Kidney capillary endothelial cell (primary cell): ENCODE data around the gene DLG1.
"Not testable (repeated sequence)": the region's sequence is repeated elsewhere in the genome, so short reads cannot be mapped to it uniquely, and the experiment has no call there.

Experiments used
- DNase-seq: peaks from one replicate; pipeline ENCODE4 v3.0.0-alpha.2; 2018; ENCODE audit warnings: low spot score

The DLG1 gene

GRCh38 chr3:197286678-197287077, 11.7 kb downstream of the DLG1 start:
- DNase-seq = no peak

GRCh38 chr3:197285557-197285956, 12.9 kb downstream of the DLG1 start:
- DNase-seq = no peak

GRCh38 chr3:197283045-197283444, 15.4 kb downstream of the DLG1 start:
- no peak for DNase-seq

- DNase-seq = no peak
These were observed 16.6 kb downstream of the DLG1 start for GRCh38 chr3:197281849-197282248.

GRCh38 chr3:197280156-197280555, 18.3 kb downstream of the DLG1 start:
- no peak for DNase-seq

- DNase-seq = no peak
These were observed 19.5 kb downstream of the DLG1 start for GRCh38 chr3:197278933-197279332.

- DNase-seq = not testable (repeated sequence)
These were observed 21.6 kb downstream of the DLG1 start for GRCh38 chr3:197276808-197277207.

GRCh38 chr3:197270558-197271317, 27.7 kb downstream of the DLG1 start:
- DNase-seq = no peak

GRCh38 chr3:197269024-197269423, 29.4 kb downstream of the DLG1 start:
- DNase-seq = no peak

- DNase-seq = no peak
These were observed 30.1 kb downstream of the DLG1 start for GRCh38 chr3:197268294-197268693.

GRCh38 chr3:197266331-197266730, 32.1 kb downstream of the DLG1 start:
- no peak for DNase-seq

- DNase-seq = no peak
These were observed 35.7 kb downstream of the DLG1 start for GRCh38 chr3:197262709-197263108.

- no peak for DNase-seq
These were observed 37.3 kb downstream of the DLG1 start for GRCh38 chr3:197261164-197261509.

- no peak for DNase-seq
These were observed 37.8 kb downstream of the DLG1 start for GRCh38 chr3:197260491-197261163.

- DNase-seq = no peak
These were observed 39.3 kb downstream of the DLG1 start for GRCh38 chr3:197259096-197259495.

GRCh38 chr3:197258168-197258755, 40.1 kb downstream of the DLG1 start:
- no peak for DNase-seq

- no peak for DNase-seq
These were observed 40.7 kb downstream of the DLG1 start for GRCh38 chr3:197257711-197258110.

- DNase-seq = peak; percentile 61
These were observed 41.5 kb downstream of the DLG1 start for GRCh38 chr3:197256836-197257444.

GRCh38 chr3:197256104-197256503, 42.3 kb downstream of the DLG1 start:
- DNase-seq = no peak

GRCh38 chr3:197253238-197253947, 45.0 kb downstream of the DLG1 start:
- no peak for DNase-seq

- DNase-seq = no peak
These were observed 48.9 kb downstream of the DLG1 start for GRCh38 chr3:197249542-197249941.

GRCh38 chr3:197248341-197248740, 50.1 kb downstream of the DLG1 start:
- no peak for DNase-seq
